Caco-2 (cell line): ENCODE measurements around the gene ASTN2. TPM values are rescaled to one million over a fixed set of nuclear protein-coding genes. Genes with fewer than 3 reads are reported as not detected.

Experiments used
- BruUV-seq: library from RNA; stranded (reverse); fragments of 400-500 nt; replicated peaks from 2 replicates; lab custom pipeline; 2021; lab: Mats Ljungman, UMichigan
- CTCF ChIA-PET: fragments of 300-600 bp; sonication (Branson Sonifier 250); formaldehyde crosslinking; loops from one replicate; lab custom pipeline; 2022; ENCODE audit warnings: antibody characterized with exemption; lab: Charles Lee
- POLR2A ChIA-PET: fragments of 300-600 bp; sonication (Branson Sonifier 250); formaldehyde crosslinking; loops from one replicate; lab custom pipeline; 2022; ENCODE audit warnings: antibody characterized with exemption; lab: Charles Lee
- DNase-seq, 2 experiments: peaks; one replicate each; pipeline versions ENCODE4 v3.0.0 to v3.0.0-alpha.2; 2020 to 2022
- H3K27me3 ChIP-seq: replicated peaks from 2 replicates; pipeline ENCODE4 v1.6.0; 2011; ENCODE audit warnings: low read length; ENCODE audit not compliant: control insufficient read depth, insufficient read depth
- H3K36me3 ChIP-seq: 2 replicates; pipeline ENCODE4 v1.5.1; 2011; ENCODE audit warnings: low read length; ENCODE audit not compliant: control insufficient read depth, insufficient read depth
- H3K4me1 ChIP-seq: fragments of 250-450 bp; sonication (Bioruptor Pico); 2 replicates; pipeline ENCODE4 v1.5.1; 2020; ENCODE audit warnings: mild to moderate bottlenecking
- H3K4me3 ChIP-seq: 2 replicates; pipeline ENCODE4 v1.5.1; 2011; ENCODE audit warnings: low read depth, mild to moderate bottlenecking, control low read depth, low read length
- H3K9me3 ChIP-seq: fragments of 250-450 bp; sonication (Bioruptor Pico); 2 replicates; pipeline ENCODE4 v1.5.1; 2020; ENCODE audit warnings: mild to moderate bottlenecking, moderate library complexity
- H3K27ac Mint-ChIP-seq: one replicate; pipeline ENCODE4 v1.8.0; 2022; ENCODE audit warnings: mixed read lengths; ENCODE audit not compliant: unreplicated experiment
- H3K27me3 Mint-ChIP-seq: one replicate; pipeline ENCODE4 v1.8.0; 2022; ENCODE audit warnings: mixed read lengths; ENCODE audit not compliant: insufficient read depth, unreplicated experiment
- H3K36me3 Mint-ChIP-seq: one replicate; pipeline ENCODE4 v1.8.0; 2022; ENCODE audit warnings: mild to moderate bottlenecking, mixed read lengths; ENCODE audit not compliant: insufficient read depth, unreplicated experiment
- H3K4me1 Mint-ChIP-seq: one replicate; pipeline ENCODE4 v1.8.0; 2022; ENCODE audit warnings: low read depth, mixed read lengths; ENCODE audit not compliant: unreplicated experiment
- H3K4me3 Mint-ChIP-seq: one replicate; pipeline ENCODE4 v1.8.0; 2022; ENCODE audit warnings: mild to moderate bottlenecking, moderate library complexity, mixed read lengths; ENCODE audit not compliant: unreplicated experiment
- H3K9me3 Mint-ChIP-seq: one replicate; pipeline ENCODE4 v1.8.0; 2022; ENCODE audit warnings: mixed read lengths; ENCODE audit not compliant: unreplicated experiment
- CTCF ChIP-seq, 2 experiments: fragments of 200-600 bp in 1 of 2; IDR thresholded peaks; 1 replicate in 1 of 2; 2 replicates in 1 of 2; pipeline versions ENCODE4 v1.5.1 to v1.8.0; 2011 to 2022; ENCODE audit warnings: antibody characterized with exemption in 1 of 2, control low read depth in 1 of 2, inconsistent platforms in 1 of 2, low read depth in 1 of 2, low read length in 1 of 2, mild to moderate bottlenecking in 1 of 2, moderate library complexity in 1 of 2; ENCODE audit not compliant: insufficient read depth in 1 of 2, severe bottlenecking in 1 of 2, unreplicated experiment in 1 of 2
- intact Hi-C: fragments of 100-400 bp; cut with micrococcal nuclease; formaldehyde crosslinking; loops from one replicate; pipeline ENCODE4 v1.10.0; 2022; ENCODE audit not compliant: unreplicated experiment
- total RNA-seq: library from RNA; stranded (reverse); gene quantifications from 2 replicates; pipeline ENCODE4 v1.2.3, GENCODE V29; 2022

Gene ASTN2
- total RNA-seq, 1 experiment from 2014 or later: 12.7 TPM

GRCh38 chr9:117395151-117395650 is 19.7 kb downstream of the ASTN2 start:
- Mint-ChIP-seq H3K27me3 (peaks cover 6% of the 10 kb centered on the region), H3K9me3 (no peaks in the 10 kb centered on the region), H3K4me1 (peaks cover 10% of the 10 kb centered on the region), H3K4me3 (no peak overlapping the region), H3K27ac (no peak overlapping the region), H3K36me3 (no peaks in the 10 kb centered on the region)
- H3K4me1 ChIP-seq: no peaks in the 10 kb centered on the region
- no peaks in the 10 kb centered on the region for H3K27me3 ChIP-seq
- DNase-seq: no peak
- TF ChIP-seq CTCF (IDR thresholded peaks at IDR 0.05; ENCODE audit: insufficient read depth in 1 of 2, low read depth in 1 of 2, low read length in 1 of 2, severe bottlenecking in 1 of 2, unreplicated experiment in 1 of 2): no peak
- BruUV-seq: no TSS peak
- ChIA-PET POLR2A (no interaction called here), CTCF (no interaction called here)
- intact Hi-C loops: no loop called here
- H3K9me3 ChIP-seq: no peaks in the 10 kb centered on the region
- no peaks in the 10 kb centered on the region for H3K36me3 ChIP-seq
- H3K4me3 ChIP-seq: no peak overlapping the region

GRCh38 chr9:117394655-117395054 is 20.2 kb downstream of the ASTN2 start:
- POLR2A ChIA-PET: no interaction called here
- peaks cover 6% of the 10 kb centered on the region for H3K27me3 Mint-ChIP-seq
- H3K27me3 ChIP-seq: no peaks in the 10 kb centered on the region
- peaks cover 6% of the 10 kb centered on the region for H3K4me1 Mint-ChIP-seq
- no peaks in the 10 kb centered on the region for H3K4me1 ChIP-seq
- no peaks in the 10 kb centered on the region for H3K36me3 ChIP-seq
- TF ChIP-seq CTCF (IDR thresholded peaks at IDR 0.05; ENCODE audit: insufficient read depth in 1 of 2, low read depth in 1 of 2, low read length in 1 of 2, severe bottlenecking in 1 of 2, unreplicated experiment in 1 of 2): no peak
- no peak overlapping the region for H3K27ac Mint-ChIP-seq
- no peak for DNase-seq
- H3K9me3 Mint-ChIP-seq: no peaks in the 10 kb centered on the region
- intact Hi-C loops: no loop called here
- CTCF ChIA-PET: no interaction called here
- no peaks in the 10 kb centered on the region for H3K9me3 ChIP-seq
- H3K4me3 Mint-ChIP-seq: no peak overlapping the region
- no peaks in the 10 kb centered on the region for H3K36me3 Mint-ChIP-seq
- no TSS peak for BruUV-seq
- H3K4me3 ChIP-seq: no peak overlapping the region

- no peak for TF ChIP-seq CTCF (IDR thresholded peaks at IDR 0.05; ENCODE audit: insufficient read depth in 1 of 2, low read depth in 1 of 2, low read length in 1 of 2, severe bottlenecking in 1 of 2, unreplicated experiment in 1 of 2)
- H3K9me3 ChIP-seq: no peaks in the 10 kb centered on the region
- Mint-ChIP-seq H3K36me3 (no peaks in the 10 kb centered on the region), H3K4me1 (peaks cover 6% of the 10 kb centered on the region), H3K9me3 (no peaks in the 10 kb centered on the region), H3K27me3 (peaks cover 3% of the 10 kb centered on the region), H3K27ac (no peak overlapping the region), H3K4me3 (no peak overlapping the region)
- ChIA-PET CTCF (no interaction called here), POLR2A (no interaction called here)
- no peaks in the 10 kb centered on the region for H3K36me3 ChIP-seq
- intact Hi-C loops: no loop called here
- no peak overlapping the region for H3K4me3 ChIP-seq
- no peak for DNase-seq
- no peaks in the 10 kb centered on the region for H3K4me1 ChIP-seq
- H3K27me3 ChIP-seq: no peaks in the 10 kb centered on the region
- BruUV-seq: no TSS peak
Observed at GRCh38 chr9:117392992-117393391, 21.9 kb downstream of the ASTN2 start.
